DND-41 (cell line): ENCODE measurements around the gene SLC2A14.
"Not testable (repeated sequence)": the region's sequence is repeated elsewhere in the genome, so short reads cannot be mapped to it uniquely, and the experiment has no call there.

Experiments
- ATAC-seq: fragments of 200-7000 bp; cut with Tn5 transposase; 3 replicates; pipeline ENCODE4 v1.9.1; 2021; ENCODE audit warnings: low read depth; ENCODE audit not compliant: insufficient read depth
- DNase-seq: peaks from one replicate; pipeline ENCODE4 v3.0.0-alpha.2; 2020
- H2AFZ ChIP-seq: 2 replicates; pipeline ENCODE4 v1.6.0; 2012; ENCODE audit warnings: low read depth, low read length
- H3K27ac ChIP-seq: 2 replicates; pipeline ENCODE4 v1.5.1; 2012; ENCODE audit warnings: low read length, inconsistent platforms
- H3K27me3 ChIP-seq: fragments of 200-600 bp; sonication (generic); 2 replicates; pipeline ENCODE4 v1.6.0; 2012; ENCODE audit warnings: low read length, mild to moderate bottlenecking, inconsistent platforms; ENCODE audit not compliant: insufficient read depth, poor library complexity
- H3K36me3 ChIP-seq: 2 replicates; pipeline ENCODE4 v1.5.1; 2012; ENCODE audit warnings: low read length, inconsistent platforms; ENCODE audit not compliant: insufficient read depth
- H3K4me1 ChIP-seq: 2 replicates; pipeline ENCODE4 v1.5.1; 2012; ENCODE audit warnings: mild to moderate bottlenecking, low read length; ENCODE audit not compliant: insufficient read depth
- H3K4me2 ChIP-seq: 2 replicates; pipeline ENCODE4 v1.6.0; 2012; ENCODE audit warnings: mild to moderate bottlenecking, moderate library complexity, low read length, inconsistent platforms; ENCODE audit not compliant: insufficient read depth
- H3K4me3 ChIP-seq, 2 experiments: fragments of 200-600 bp in 1 of 2; shearing (Covaris generic) in 1 of 2; 2 replicates each; pipeline ENCODE4 v1.5.1; 2012 to 2016; ENCODE audit warnings: inconsistent platforms in 2 of 2, low read length in 2 of 2, mild to moderate bottlenecking in 2 of 2, low read depth in 1 of 2, moderate library complexity in 1 of 2
- H3K79me2 ChIP-seq: 2 replicates; pipeline ENCODE4 v1.6.0; 2012; ENCODE audit warnings: low read length, inconsistent platforms; ENCODE audit not compliant: insufficient read depth
- H3K9ac ChIP-seq: 2 replicates; pipeline ENCODE4 v1.6.0; 2012; ENCODE audit warnings: low read depth, mild to moderate bottlenecking, inconsistent platforms, low read length, moderate library complexity
- H3K9me3 ChIP-seq: 2 replicates; pipeline ENCODE4 v1.5.1; 2012; ENCODE audit warnings: low read length, moderate library complexity, mild to moderate bottlenecking, inconsistent platforms; ENCODE audit not compliant: insufficient read depth, severe bottlenecking
- H4K20me1 ChIP-seq: 2 replicates; pipeline ENCODE4 v1.6.0; 2012; ENCODE audit warnings: low read length; ENCODE audit not compliant: insufficient read depth
- CTCF ChIP-seq: IDR thresholded peaks from 2 replicates; pipeline ENCODE4 v1.5.1; 2012; ENCODE audit warnings: borderline replicate concordance, low read length, moderate library complexity, mild to moderate bottlenecking; ENCODE audit not compliant: poor library complexity, severe bottlenecking; ENCODE audit errors: extremely low read depth
- EZH2 ChIP-seq: IDR thresholded peaks from 3 replicates; pipeline ENCODE4 v1.6.1; 2012; ENCODE audit warnings: borderline replicate concordance, low read depth, mild to moderate bottlenecking, moderate library complexity, low read length, inconsistent platforms; ENCODE audit not compliant: severe bottlenecking

The SLC2A14 gene

DNA sequence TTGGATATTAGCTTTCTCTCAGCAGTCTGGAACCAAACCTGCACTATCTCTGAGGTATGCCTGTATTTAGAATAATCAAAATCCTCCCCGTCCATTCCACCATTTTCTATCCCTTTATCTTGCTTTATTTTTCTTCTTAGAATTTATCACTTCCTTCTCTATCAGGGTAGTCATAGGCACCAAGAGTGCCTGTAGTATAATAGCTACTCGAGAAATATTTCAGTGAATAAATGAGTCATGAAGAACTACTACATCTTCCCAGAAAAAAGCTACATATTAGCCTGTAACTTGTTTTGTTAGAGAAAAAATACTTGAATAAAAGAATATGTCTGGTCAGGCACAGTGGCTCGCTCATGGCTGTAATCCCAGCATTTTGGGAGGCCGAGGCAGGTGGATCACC, 4.3 kb downstream of the SLC2A14 start:
- ATAC-seq: no peak
- TF ChIP-seq EZH2: no peak
- no peak for TF ChIP-seq CTCF
- Histone ChIP-seq H3K27me3 (no peaks in the 10 kb centered on the region), H3K9ac (no peak overlapping the region), H3K27ac (no peak overlapping the region), H3K9me3 (no peaks in the 10 kb centered on the region), H4K20me1 (no peaks in the 10 kb centered on the region), H3K79me2 (no peaks in the 10 kb centered on the region), H3K4me3 (no peak overlapping the region), H3K4me1 (no peaks in the 10 kb centered on the region), H3K4me2 (no peak overlapping the region), H2AFZ (no peak overlapping the region), H3K36me3 (no peaks in the 10 kb centered on the region)
- no peak for DNase-seq

- Histone ChIP-seq H2AFZ (no peak overlapping the region), H4K20me1 (no peaks in the 10 kb centered on the region), H3K9ac (no peak overlapping the region), H3K79me2 (no peaks in the 10 kb centered on the region), H3K27ac (no peak overlapping the region), H3K9me3 (no peaks in the 10 kb centered on the region), H3K36me3 (no peaks in the 10 kb centered on the region), H3K4me3 (no peak overlapping the region), H3K27me3 (no peaks in the 10 kb centered on the region), H3K4me1 (no peaks in the 10 kb centered on the region), H3K4me2 (no peak overlapping the region)
- no peak for ATAC-seq
- no peak for DNase-seq
- TF ChIP-seq EZH2: no peak
- TF ChIP-seq CTCF: no peak
Observed at GRCh38 chr12:7864601-7865150, 8.0 kb downstream of the SLC2A14 start.

DNA sequence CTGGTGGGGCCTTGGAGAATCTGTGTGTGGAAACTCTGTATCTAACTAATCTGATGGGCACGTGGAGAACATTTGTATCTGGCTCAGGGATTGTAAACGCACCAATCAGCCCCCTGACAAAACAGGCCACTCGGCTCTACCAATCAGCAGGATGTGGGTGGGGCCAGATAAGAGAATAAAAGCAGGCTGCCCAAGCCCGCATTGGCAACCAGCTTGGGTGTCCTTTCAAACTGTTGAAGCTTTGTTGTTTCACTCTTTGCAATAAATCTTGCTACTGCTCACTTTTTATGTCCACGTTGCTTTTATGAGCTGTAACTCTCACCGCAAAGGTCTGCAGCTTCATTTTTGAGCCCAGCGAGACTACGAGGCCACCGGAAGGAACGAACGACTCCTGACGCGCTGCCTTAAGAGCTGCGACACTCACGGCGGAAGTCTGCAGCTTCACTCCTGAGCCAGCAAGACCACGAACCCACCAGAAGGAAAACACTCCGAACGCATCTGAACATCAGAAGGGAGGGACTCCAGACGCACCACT, 9.8 kb downstream of the SLC2A14 start:
- not testable (repeated sequence) for H3K4me1 ChIP-seq, H4K20me1 ChIP-seq, ATAC-seq, H2AFZ ChIP-seq, H3K9me3 ChIP-seq, H3K4me2 ChIP-seq, DNase-seq, H3K36me3 ChIP-seq, H3K4me3 ChIP-seq, H3K9ac ChIP-seq, H3K79me2 ChIP-seq, H3K27ac ChIP-seq, H3K27me3 ChIP-seq

DNA sequence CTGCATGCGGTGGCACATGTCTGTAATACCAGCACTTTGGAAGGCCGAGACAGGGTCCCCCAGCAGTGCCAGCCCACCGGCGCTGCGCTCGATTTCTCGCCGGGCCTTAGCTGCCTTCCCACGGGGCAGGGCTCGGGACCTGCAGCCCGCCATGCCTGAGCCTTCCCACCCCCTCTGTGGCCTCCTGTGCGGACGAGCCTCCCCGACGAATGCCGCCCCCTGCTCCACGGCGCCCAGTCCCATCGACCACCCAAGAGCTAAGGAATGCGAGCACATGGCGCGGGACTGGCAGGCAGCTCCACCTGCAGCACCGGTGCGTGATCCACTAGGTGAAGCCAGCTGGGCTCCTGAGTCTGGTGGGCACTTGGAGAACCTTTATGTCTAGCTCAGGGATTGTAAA, 10.4 kb downstream of the SLC2A14 start:
- not testable (repeated sequence) for H3K79me2 ChIP-seq

More for the DNA sequence above, 10.4 kb downstream of the SLC2A14 start:
- not testable (repeated sequence) for H4K20me1 ChIP-seq, H3K9me3 ChIP-seq, H2AFZ ChIP-seq, H3K27me3 ChIP-seq, H3K36me3 ChIP-seq, ATAC-seq, H3K4me1 ChIP-seq, H3K4me3 ChIP-seq, H3K9ac ChIP-seq, DNase-seq, H3K4me2 ChIP-seq, H3K27ac ChIP-seq
